CD4-positive, alpha-beta T cell treated with Interleukin-17A for 4 hours (primary cell): ENCODE measurements around the gene FAM184B.

ENCODE experiments used
- DNase-seq: peaks from one replicate; pipeline ENCODE4 v3.0.0-alpha.2; 2020; ENCODE audit warnings: mixed read lengths

FAM184B gene

GRCh38 chr4:17771284-17771908 is 10.0 kb downstream of the FAM184B start:
- DNase-seq, result no peak

- DNase-seq, result no peak
Measured at GRCh38 chr4:17770845-17771244, 10.6 kb downstream of the FAM184B start.

DNA sequence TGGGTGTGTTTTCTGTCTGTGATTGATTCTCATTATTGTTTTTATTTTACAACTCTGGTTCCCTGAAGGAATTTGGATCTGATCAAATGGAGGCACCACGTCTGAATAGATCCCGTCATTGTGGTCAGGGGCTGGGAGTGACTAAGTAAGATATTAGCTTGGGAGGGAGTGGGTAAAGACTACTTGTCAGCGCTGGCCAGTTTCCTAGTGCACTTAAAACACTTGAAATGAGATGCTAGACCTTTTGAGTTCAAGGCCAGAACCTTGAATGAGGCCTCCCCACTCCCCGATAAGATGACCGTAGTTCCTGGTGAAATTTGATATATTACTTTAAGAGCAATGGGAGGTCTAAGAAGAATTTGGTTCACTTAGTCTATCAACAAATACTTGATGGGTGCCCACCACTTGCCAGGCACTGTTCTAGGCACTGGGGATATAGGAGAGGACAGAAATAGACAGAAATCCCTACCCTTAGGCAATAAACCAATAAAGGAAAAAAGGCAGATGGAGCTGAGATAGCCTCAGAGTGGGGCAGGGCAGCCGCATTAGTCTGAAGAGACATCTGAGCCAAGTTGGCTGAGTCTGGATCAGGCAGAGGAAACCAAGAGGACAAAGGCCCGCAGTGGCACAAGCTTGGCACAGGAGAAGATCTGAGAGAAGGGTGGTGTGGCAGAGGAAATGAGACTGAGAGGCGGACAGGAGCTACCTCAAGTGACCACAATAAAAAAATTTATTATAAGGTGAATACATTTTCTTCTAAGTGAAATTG is 11.8 kb downstream of the FAM184B start:
- DNase-seq, result no peak

DNA sequence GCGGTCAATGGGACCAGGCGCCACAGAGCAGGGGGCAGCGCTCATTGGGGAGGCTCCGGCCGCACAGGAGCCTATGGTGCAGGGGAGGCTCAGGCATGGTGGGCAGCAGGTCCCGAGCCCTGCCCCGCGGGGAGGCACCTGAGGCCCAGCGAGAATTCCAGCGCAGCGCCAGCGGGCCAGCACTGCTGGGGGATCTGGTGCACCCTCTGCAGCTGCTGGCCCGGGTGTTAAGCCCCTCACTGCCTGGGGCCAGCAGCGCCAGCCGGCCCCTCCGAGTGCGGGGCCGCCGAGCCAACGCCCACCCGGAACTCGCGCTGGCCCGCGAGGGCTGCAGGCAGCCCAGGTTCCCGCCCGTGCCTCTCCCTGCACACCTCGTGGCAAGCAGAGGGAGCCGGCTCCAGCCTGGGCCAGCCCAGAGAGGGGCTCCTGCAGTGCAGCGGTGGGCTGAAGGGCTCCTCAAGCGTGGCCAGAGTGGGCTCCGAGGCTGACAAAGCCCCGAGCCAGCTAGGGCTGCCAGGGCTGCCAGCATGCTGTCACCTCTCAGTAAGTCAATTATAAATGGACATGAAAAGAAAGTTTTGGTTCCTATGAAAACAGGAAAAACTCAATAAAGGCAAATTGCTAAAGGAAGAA is 14.5 kb downstream of the FAM184B start:
- DNase-seq, result no peak

DNA sequence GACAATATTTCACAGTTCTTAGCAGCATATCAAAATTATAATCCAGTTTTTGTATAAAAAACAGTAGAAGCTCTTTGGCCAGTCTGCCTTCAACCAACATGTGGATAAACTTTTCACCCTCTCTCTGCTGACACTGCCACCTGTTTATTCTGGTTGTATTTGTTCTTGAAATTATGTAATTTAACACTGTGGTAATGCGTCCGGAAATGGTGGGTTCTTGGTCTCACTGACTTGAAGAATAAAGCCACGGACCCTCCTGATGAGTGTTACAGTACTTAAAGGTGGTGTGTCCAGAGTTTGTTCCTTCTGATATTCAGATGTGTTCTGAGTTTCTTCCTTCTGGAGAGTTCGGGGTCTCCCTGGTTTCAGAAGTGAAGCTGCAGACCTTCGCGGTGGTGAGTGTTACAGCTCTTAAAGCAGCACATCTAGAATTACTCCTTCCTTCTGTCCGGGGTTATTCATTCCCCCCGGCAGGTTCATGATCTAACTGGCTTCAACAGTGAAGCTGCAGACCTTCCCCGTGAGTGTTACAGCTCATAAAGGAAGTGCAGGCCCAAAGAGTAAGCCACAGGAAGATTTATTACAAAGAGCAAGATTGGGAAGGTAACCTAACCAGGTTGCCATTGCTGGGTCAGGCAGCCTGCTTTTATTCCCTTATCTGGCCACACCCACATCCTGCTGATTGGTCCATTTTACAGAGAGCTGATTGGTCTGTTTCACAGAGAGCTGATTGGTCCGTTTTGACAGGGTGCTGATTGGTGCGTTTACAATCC is 15.7 kb downstream of the FAM184B start:
- no peak for DNase-seq

- DNase-seq, result no peak
Measured at GRCh38 chr4:17763931-17764330, 17.5 kb downstream of the FAM184B start.

DNA sequence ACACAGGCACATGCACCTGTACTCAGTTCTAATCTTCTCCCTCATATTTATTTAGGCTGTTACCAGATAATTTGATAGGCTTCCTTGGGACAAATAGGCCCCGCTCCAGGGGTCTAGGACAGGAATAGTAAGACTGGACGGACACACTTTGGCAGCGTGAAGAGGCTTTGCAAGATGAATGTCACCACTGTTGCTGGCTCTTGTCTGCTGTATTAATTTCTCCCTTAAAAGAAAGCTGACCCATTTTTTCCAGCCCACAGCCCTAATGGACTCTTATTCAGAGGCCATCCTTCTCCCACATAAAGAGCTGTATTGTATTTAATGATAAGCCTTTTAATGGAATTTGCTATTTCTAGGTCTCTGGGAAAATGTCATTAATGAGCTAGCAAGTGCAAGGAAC is 18.0 kb downstream of the FAM184B start:
- DNase-seq, result no peak

- no peak for DNase-seq
Measured at GRCh38 chr4:17762726-17763125, 18.7 kb downstream of the FAM184B start.

- DNase-seq, result no peak
Measured at GRCh38 chr4:17761062-17761461, 20.4 kb downstream of the FAM184B start.

GRCh38 chr4:17760626-17761025 is 20.8 kb downstream of the FAM184B start:
- DNase-seq, result no peak

DNA sequence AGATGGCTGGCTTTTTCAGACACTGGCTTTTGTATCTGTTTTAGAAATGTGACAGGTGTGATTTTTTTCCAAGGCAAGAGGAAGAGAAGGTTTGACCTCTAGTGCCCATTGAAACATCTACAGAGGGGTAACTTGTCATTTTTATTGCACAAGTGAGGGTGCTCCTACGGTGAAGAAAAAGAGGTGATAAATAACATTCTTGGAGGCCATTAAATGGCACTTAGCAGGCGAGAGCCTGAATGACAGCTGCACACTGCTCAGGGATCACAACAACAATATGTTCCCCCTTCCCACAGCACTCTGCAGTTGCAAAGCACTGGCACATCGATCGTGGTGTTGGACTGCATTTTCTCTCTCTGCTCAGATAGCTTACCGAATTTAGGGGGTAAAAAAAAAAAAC is 22.9 kb downstream of the FAM184B start:
- no peak for DNase-seq

GRCh38 chr4:17757621-17758020 is 23.8 kb downstream of the FAM184B start:
- DNase-seq, result no peak

DNA sequence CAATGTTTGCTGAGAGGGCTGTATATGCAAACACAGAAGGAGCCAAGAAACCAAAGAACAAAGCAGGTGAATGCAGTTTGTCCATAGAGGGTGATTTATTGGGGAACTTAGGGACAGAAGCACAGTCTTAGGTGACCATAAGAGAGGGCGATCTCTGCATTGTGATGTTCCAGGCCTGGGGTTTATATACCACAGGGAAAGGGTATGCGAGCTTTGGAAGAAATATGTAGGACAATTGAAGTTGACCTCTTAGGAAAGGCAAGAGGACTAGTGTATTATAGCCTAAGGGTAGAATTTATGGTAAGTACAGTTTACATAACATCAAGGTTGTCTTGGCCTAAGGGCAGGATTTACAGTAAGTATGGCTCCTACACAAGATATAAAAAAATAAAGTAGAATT is 27.8 kb downstream of the FAM184B start:
- no peak for DNase-seq

GRCh38 chr4:17740702-17741101 is 40.7 kb downstream of the FAM184B start:
- DNase-seq, result no peak

DNA sequence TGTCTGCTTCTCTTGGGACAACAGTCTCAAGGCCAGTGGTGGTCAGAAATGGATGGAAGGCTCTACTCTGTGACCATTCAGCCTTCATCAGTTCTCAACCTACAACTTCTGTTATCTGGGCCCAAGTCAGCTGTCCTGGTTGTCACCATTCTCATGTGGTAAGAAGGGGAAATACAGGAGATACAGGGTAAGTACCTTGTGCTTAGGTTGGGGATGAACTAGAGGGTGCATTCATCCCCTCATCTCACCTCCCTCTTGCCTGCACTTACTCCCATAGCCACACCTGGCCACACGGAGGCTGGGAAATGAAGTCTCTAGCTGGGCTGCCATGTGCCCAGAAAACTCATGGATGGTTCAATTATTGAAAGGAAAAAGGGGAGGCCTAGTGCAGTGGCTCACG is 44.9 kb downstream of the FAM184B start:
- DNase-seq, result no peak

GRCh38 chr4:17726911-17727310 is 54.5 kb downstream of the FAM184B start:
- DNase-seq, result no peak

DNA sequence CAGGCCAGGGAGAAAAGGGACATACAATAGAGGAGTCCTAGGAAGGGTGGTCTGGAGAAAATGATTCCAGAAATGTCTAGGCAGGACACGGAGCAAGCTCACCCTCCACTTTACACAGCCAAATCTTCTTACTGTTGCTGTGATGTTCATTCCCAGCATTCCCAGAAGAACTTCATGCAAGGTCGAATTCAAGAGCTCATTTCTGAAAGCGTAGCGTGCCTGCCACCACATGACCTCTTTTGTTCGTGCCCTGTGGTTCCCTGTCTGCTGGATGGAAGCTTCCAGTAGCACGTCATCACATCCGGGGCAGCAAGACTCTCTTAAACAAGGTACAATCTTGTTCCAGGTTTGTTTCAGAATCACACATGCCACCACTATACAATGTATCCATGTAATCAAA is 57.8 kb downstream of the FAM184B start:
- DNase-seq, result no peak

- DNase-seq, result no peak
Measured at GRCh38 chr4:17722356-17722700, 59.1 kb downstream of the FAM184B start.

GRCh38 chr4:17721496-17722355 is 59.7 kb downstream of the FAM184B start:
- DNase-seq, result no peak

DNA sequence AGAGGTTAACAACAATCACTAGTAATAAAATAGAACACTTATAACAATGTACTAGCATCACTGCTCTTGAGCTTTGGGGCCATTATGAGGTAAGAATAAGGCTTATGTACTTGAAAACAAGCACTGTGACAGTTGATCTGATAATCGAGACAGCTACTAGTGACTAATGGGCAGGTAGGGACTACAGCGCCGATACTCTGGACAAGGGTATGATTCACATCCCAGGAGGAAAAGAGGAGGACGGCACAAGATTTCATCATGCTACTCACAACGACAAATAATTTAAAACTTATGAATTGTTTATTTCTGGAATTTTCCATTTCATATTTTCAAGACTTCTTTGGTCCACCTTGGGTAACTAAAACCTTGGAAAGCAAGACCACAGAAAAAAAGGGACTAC is 62.3 kb downstream of the FAM184B start:
- DNase-seq, result no peak

- no peak for DNase-seq
Measured at GRCh38 chr4:17718471-17718870, 63.0 kb downstream of the FAM184B start.

GRCh38 chr4:17717301-17717700 is 64.1 kb downstream of the FAM184B start:
- DNase-seq, result no peak

DNA sequence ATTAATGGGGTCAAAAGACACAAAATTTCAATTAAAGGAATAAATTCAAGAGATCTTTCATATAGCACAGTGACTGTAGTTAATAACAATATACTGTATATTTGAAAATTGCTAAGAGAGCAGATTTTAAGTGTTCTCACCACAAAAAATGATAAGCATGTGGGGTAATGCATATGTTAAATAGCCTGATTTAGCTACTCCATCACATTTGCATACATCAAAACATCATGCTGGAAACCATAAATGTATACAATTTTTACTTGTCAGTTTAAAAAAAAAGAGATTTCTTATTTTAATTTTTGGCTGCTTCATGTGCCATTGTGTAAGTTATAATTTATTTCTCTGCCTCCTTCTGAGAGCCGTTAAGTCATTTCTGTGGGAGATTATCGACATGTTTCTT is 65.9 kb downstream of the FAM184B start:
- no peak for DNase-seq
